Mesendoderm (in vitro differentiated cells): Measurements from ENCODE around the gene TMSB15B.
A peak's percentile ranks its signal among the peaks of the same experiment; 100 is the strongest.
"Not testable (repeated sequence)": the region's sequence is repeated elsewhere in the genome, so short reads cannot be mapped to it uniquely, and the experiment has no call there.

Experiments used
- DNase-seq: peaks from one replicate; pipeline ENCODE4 v3.0.0; 2013
- H2AK5ac ChIP-seq: 2 replicates; pipeline ENCODE4 v1.6.1; 2013; ENCODE audit warnings: low read length, inconsistent platforms
- H2BK120ac ChIP-seq: 2 replicates; pipeline ENCODE4 v1.6.1; 2013; ENCODE audit warnings: low read depth, mild to moderate bottlenecking, low read length, moderate library complexity, mixed read lengths
- H2BK15ac ChIP-seq: replicated peaks from 2 replicates; pipeline ENCODE4 v1.6.1; 2013; ENCODE audit warnings: low read depth, mild to moderate bottlenecking, moderate library complexity
- H2BK5ac ChIP-seq: 2 replicates; pipeline ENCODE4 v1.6.1; 2013; ENCODE audit warnings: low read length, inconsistent platforms
- H3K18ac ChIP-seq: 2 replicates; pipeline ENCODE4 v1.6.1; 2013; ENCODE audit warnings: mild to moderate bottlenecking, low read length, mixed read lengths
- H3K23ac ChIP-seq: one replicate; pipeline ENCODE4 v1.6.1; 2013; ENCODE audit warnings: low read length
- H3K27ac ChIP-seq: 2 replicates; pipeline ENCODE4 v1.5.1; 2013; ENCODE audit warnings: low read depth, mild to moderate bottlenecking, inconsistent platforms, low read length, moderate library complexity
- H3K27me3 ChIP-seq: 2 replicates; pipeline ENCODE4 v1.6.1; 2013; ENCODE audit warnings: low read length, control low read depth, mild to moderate bottlenecking, inconsistent platforms; ENCODE audit not compliant: insufficient read depth, poor library complexity
- H3K36me3 ChIP-seq: 2 replicates; pipeline ENCODE4 v1.6.1; 2013; ENCODE audit warnings: low read length, inconsistent platforms; ENCODE audit not compliant: control insufficient read depth, insufficient read depth
- H3K4ac ChIP-seq: one replicate; pipeline ENCODE4 v1.6.1; 2013; ENCODE audit warnings: low read depth, mild to moderate bottlenecking, low read length, moderate library complexity
- H3K4me1 ChIP-seq: 2 replicates; pipeline ENCODE4 v1.6.1; 2013; ENCODE audit warnings: low read depth, low read length, inconsistent platforms; ENCODE audit not compliant: control insufficient read depth
- H3K4me2 ChIP-seq: 2 replicates; pipeline ENCODE4 v1.6.1; 2013; ENCODE audit warnings: low read length
- H3K4me3 ChIP-seq: 2 replicates; pipeline ENCODE4 v1.5.1; 2013; ENCODE audit warnings: mild to moderate bottlenecking, low read length
- H3K56ac ChIP-seq: one replicate; pipeline ENCODE4 v1.6.1; 2013; ENCODE audit warnings: low read length
- H3K79me1 ChIP-seq: 2 replicates; pipeline ENCODE4 v1.6.1; 2013; ENCODE audit warnings: low read length, inconsistent platforms
- H3K79me2 ChIP-seq: 2 replicates; pipeline ENCODE4 v1.6.1; 2013; ENCODE audit warnings: mild to moderate bottlenecking, low read length; ENCODE audit not compliant: control insufficient read depth, insufficient read depth
- H3K9ac ChIP-seq: 2 replicates; pipeline ENCODE4 v1.6.1; 2013; ENCODE audit warnings: low read length, inconsistent platforms
- H4K5ac ChIP-seq: one replicate; pipeline ENCODE4 v1.6.1; 2013; ENCODE audit warnings: low read length
- H4K8ac ChIP-seq: one replicate; pipeline ENCODE4 v1.6.1; 2013; ENCODE audit warnings: low read depth, mild to moderate bottlenecking, control low read depth, low read length, moderate library complexity
- WGBS: extraction: QIAGEN DNeasy Blood & Tissue Kit; methylation state at CpG from one replicate; pipeline ENCODE4 v1.1.7; 2013; ENCODE audit warnings: low lambda C conversion rate, missing lambda C conversion rate; ENCODE audit not compliant: insufficient coverage; ENCODE audit errors: extremely low coverage; 5-methylcytosine and 5-hydroxymethylcytosine counted together

Gene TMSB15B

GRCh38 chrX:103920515-103920914, 41.9 kb upstream of the TMSB15B start:
- H3K36me3 ChIP-seq, DNase-seq, H3K27me3 ChIP-seq, H4K5ac ChIP-seq, H3K18ac ChIP-seq, H2BK15ac ChIP-seq, H3K23ac ChIP-seq, H2BK5ac ChIP-seq, H3K4me3 ChIP-seq, H4K8ac ChIP-seq, H3K27ac ChIP-seq, H3K56ac ChIP-seq, H3K79me2 ChIP-seq, H2BK120ac ChIP-seq, H2AK5ac ChIP-seq, H3K9ac ChIP-seq, H3K4ac ChIP-seq, H3K4me1 ChIP-seq, H3K4me2 ChIP-seq, H3K79me1 ChIP-seq: not testable (repeated sequence)
- no CpG with 5 or more reads among the region's 3 CpGs for WGBS

- H3K36me3 ChIP-seq: no peaks in the 10 kb centered on the region
- H3K9ac ChIP-seq: no peak overlapping the region
- no peak overlapping the region for H3K56ac ChIP-seq
- no peak overlapping the region for H2AK5ac ChIP-seq
- no peaks in the 10 kb centered on the region for H3K27me3 ChIP-seq
- no peak overlapping the region for H3K4me2 ChIP-seq
- no peak overlapping the region for H3K27ac ChIP-seq
- no peaks in the 10 kb centered on the region for H3K4me1 ChIP-seq
- H3K23ac ChIP-seq: no peak overlapping the region
- H3K4ac ChIP-seq: no peak overlapping the region
- no peaks in the 10 kb centered on the region for H3K79me2 ChIP-seq
- no peak overlapping the region for H3K18ac ChIP-seq
- DNase-seq: no peak
- no peak overlapping the region for H4K8ac ChIP-seq
- no peak overlapping the region for H2BK120ac ChIP-seq
- no peak overlapping the region for H2BK15ac ChIP-seq
- no peak overlapping the region for H3K4me3 ChIP-seq
- no peak overlapping the region for H4K5ac ChIP-seq
- H3K79me1 ChIP-seq: no peaks in the 10 kb centered on the region
- WGBS: no CpG with 5 or more reads among the region's 4 CpGs
- H2BK5ac ChIP-seq: no peak overlapping the region
Measured at GRCh38 chrX:103927030-103927429, 35.4 kb upstream of the TMSB15B start.

- Histone ChIP-seq H3K9ac (no peak overlapping the region), H4K8ac (no peak overlapping the region), H3K18ac (no peak overlapping the region), H3K4me2 (no peak overlapping the region), H3K27me3 (no peaks in the 10 kb centered on the region), H2BK120ac (no peak overlapping the region), H3K4me1 (no peaks in the 10 kb centered on the region), H3K23ac (no peak overlapping the region), H2AK5ac (no peak overlapping the region), H2BK5ac (no peak overlapping the region), H3K36me3 (no peaks in the 10 kb centered on the region), H3K4ac (no peak overlapping the region), H3K4me3 (no peak overlapping the region), H3K79me1 (no peaks in the 10 kb centered on the region), H3K79me2 (no peaks in the 10 kb centered on the region), H3K56ac (no peak overlapping the region), H3K27ac (no peak overlapping the region), H4K5ac (no peak overlapping the region), H2BK15ac (no peak overlapping the region)
- DNase-seq: no peak
- WGBS: no CpG with 5 or more reads among the region's 4 CpGs
Measured at GRCh38 chrX:103927633-103928032, 34.8 kb upstream of the TMSB15B start.

GRCh38 chrX:103932133-103932532, 30.3 kb upstream of the TMSB15B start:
- H2BK15ac ChIP-seq: no peak overlapping the region
- H3K56ac ChIP-seq: no peak overlapping the region
- no peak overlapping the region for H2BK5ac ChIP-seq
- H2AK5ac ChIP-seq: no peak overlapping the region
- no peak overlapping the region for H4K5ac ChIP-seq
- H2BK120ac ChIP-seq: no peak overlapping the region
- H3K4ac ChIP-seq: no peak overlapping the region
- H3K9ac ChIP-seq: no peak overlapping the region
- no peak overlapping the region for H3K4me3 ChIP-seq
- H3K18ac ChIP-seq: no peak overlapping the region
- no peaks in the 10 kb centered on the region for H3K27me3 ChIP-seq
- no peak overlapping the region for H4K8ac ChIP-seq
- WGBS: no CpG with 5 or more reads among the region's 4 CpGs
- no peak for DNase-seq
- H3K4me1 ChIP-seq: no peaks in the 10 kb centered on the region
- H3K27ac ChIP-seq: no peak overlapping the region
- no peak overlapping the region for H3K23ac ChIP-seq
- no peak overlapping the region for H3K4me2 ChIP-seq
- H3K79me2 ChIP-seq: no peaks in the 10 kb centered on the region
- no peaks in the 10 kb centered on the region for H3K79me1 ChIP-seq
- no peaks in the 10 kb centered on the region for H3K36me3 ChIP-seq

- H3K36me3 ChIP-seq, H2BK5ac ChIP-seq, H2AK5ac ChIP-seq, H3K18ac ChIP-seq, H3K4ac ChIP-seq, H3K9ac ChIP-seq, H3K79me2 ChIP-seq, H3K4me2 ChIP-seq, H4K8ac ChIP-seq, H3K79me1 ChIP-seq, DNase-seq, H3K27ac ChIP-seq, H3K27me3 ChIP-seq, H3K23ac ChIP-seq, H3K56ac ChIP-seq, H3K4me1 ChIP-seq, H2BK120ac ChIP-seq, H3K4me3 ChIP-seq, H2BK15ac ChIP-seq, H4K5ac ChIP-seq: not testable (repeated sequence)
- no CpG with 5 or more reads among the region's 6 CpGs for WGBS
Measured at GRCh38 chrX:103940257-103940656, 22.2 kb upstream of the TMSB15B start.

- Histone ChIP-seq H4K5ac (no peak overlapping the region), H3K79me2 (no peaks in the 10 kb centered on the region), H2BK15ac (no peak overlapping the region), H4K8ac (no peak overlapping the region), H3K56ac (no peak overlapping the region), H2AK5ac (no peak overlapping the region), H3K9ac (no peak overlapping the region), H3K4me2 (no peak overlapping the region), H3K4me3 (no peak overlapping the region), H3K23ac (no peak overlapping the region), H3K4me1 (no peaks in the 10 kb centered on the region), H3K27ac (no peak overlapping the region), H3K27me3 (no peaks in the 10 kb centered on the region), H3K4ac (no peak overlapping the region), H3K79me1 (no peaks in the 10 kb centered on the region), H3K36me3 (no peaks in the 10 kb centered on the region), H2BK120ac (no peak overlapping the region), H2BK5ac (no peak overlapping the region), H3K18ac (no peak overlapping the region)
- no CpG with 5 or more reads among the region's 3 CpGs for WGBS
- peak; percentile 34 for DNase-seq
Measured at GRCh38 chrX:103941201-103941975, 21.0 kb upstream of the TMSB15B start.
